Measurements from ENCODE around the gene ANKEF1.

ANKEF1 gene

GRCh38 chr20:10059006-10059405 is 24.2 kb downstream of the ANKEF1 start:
- no peaks in the 10 kb centered on the region for H3K4me1 ChIP-seq (ENCODE audit: insufficient read depth, low read length)

GRCh38 chr20:10060226-10060625 is 25.4 kb downstream of the ANKEF1 start:
- H3K9me3 ChIP-seq (ENCODE audit: control insufficient read depth, insufficient read depth, low read length), result no peaks in the 10 kb centered on the region
- H3K9ac ChIP-seq (ENCODE audit: low read depth, low read length), result no peak overlapping the region
- H3K36me3 ChIP-seq (ENCODE audit: insufficient read depth, low read length), result no peaks in the 10 kb centered on the region
- no peaks in the 10 kb centered on the region for H3K4me1 ChIP-seq (ENCODE audit: insufficient read depth, low read length)

More at GRCh38 chr20:10059006-10059405, 24.2 kb downstream of the ANKEF1 start:
- no peak overlapping the region for H3K9ac ChIP-seq (ENCODE audit: low read depth, low read length)
- H3K36me3 ChIP-seq (ENCODE audit: insufficient read depth, low read length), result no peaks in the 10 kb centered on the region
- no peaks in the 10 kb centered on the region for H3K9me3 ChIP-seq (ENCODE audit: control insufficient read depth, insufficient read depth, low read length)

DNA sequence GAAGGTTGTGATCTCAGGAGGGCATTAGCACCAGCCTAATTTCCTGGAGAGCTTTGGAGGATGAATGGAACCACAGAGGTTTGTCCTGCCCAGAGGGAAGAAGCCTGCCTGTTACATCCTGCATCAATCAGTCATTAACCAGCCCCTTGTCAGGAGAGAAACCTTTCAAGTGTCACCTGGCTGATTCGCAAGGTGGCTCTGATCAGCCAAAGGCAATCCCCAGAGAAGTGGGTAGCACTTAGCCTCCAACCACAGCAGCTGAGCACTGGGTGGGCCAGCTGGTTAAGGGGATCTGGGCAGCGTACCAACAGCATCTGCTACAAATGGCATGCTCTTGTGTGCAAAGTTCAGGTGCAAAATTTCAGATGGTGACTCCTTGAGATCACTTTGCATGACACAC is 26.9 kb downstream of the ANKEF1 start:
- H3K4me1 ChIP-seq (ENCODE audit: insufficient read depth, low read length), result no peaks in the 10 kb centered on the region
- H3K36me3 ChIP-seq (ENCODE audit: insufficient read depth, low read length), result no peaks in the 10 kb centered on the region
- no peak overlapping the region for H3K9ac ChIP-seq (ENCODE audit: low read depth, low read length)
- H3K9me3 ChIP-seq (ENCODE audit: control insufficient read depth, insufficient read depth, low read length), result no peaks in the 10 kb centered on the region

- Histone ChIP-seq H3K36me3 (ENCODE audit: insufficient read depth, low read length) (no peaks in the 10 kb centered on the region), H3K4me1 (ENCODE audit: insufficient read depth, low read length) (no peaks in the 10 kb centered on the region), H3K9me3 (ENCODE audit: control insufficient read depth, insufficient read depth, low read length) (no peaks in the 10 kb centered on the region), H3K9ac (ENCODE audit: low read depth, low read length) (no peak overlapping the region)
Measured at GRCh38 chr20:10063482-10063881, 28.7 kb downstream of the ANKEF1 start.

DNA sequence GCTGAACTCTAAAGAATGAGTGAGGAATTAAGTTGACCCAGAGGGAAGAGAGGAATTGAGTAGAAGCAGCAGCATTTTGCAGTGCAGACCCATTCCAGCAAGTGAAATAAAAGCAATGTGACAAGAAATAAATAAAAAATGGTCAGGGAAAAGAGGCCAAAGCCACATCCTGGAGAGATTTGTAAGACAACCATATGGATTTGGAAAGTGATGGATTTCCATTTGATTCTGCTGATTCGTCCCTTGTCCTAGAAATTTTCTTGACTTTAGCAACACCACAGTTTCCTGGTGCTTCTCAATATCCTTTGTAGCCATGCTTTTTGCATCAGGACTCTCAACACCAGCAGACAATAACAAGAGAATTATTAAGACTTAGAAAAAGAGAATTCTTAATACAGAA is 29.8 kb downstream of the ANKEF1 start:
- no peak overlapping the region for H3K9ac ChIP-seq (ENCODE audit: low read depth, low read length)
- H3K9me3 ChIP-seq (ENCODE audit: control insufficient read depth, insufficient read depth, low read length), result no peaks in the 10 kb centered on the region
- H3K36me3 ChIP-seq (ENCODE audit: insufficient read depth, low read length), result no peaks in the 10 kb centered on the region
- no peaks in the 10 kb centered on the region for H3K4me1 ChIP-seq (ENCODE audit: insufficient read depth, low read length)

DNA sequence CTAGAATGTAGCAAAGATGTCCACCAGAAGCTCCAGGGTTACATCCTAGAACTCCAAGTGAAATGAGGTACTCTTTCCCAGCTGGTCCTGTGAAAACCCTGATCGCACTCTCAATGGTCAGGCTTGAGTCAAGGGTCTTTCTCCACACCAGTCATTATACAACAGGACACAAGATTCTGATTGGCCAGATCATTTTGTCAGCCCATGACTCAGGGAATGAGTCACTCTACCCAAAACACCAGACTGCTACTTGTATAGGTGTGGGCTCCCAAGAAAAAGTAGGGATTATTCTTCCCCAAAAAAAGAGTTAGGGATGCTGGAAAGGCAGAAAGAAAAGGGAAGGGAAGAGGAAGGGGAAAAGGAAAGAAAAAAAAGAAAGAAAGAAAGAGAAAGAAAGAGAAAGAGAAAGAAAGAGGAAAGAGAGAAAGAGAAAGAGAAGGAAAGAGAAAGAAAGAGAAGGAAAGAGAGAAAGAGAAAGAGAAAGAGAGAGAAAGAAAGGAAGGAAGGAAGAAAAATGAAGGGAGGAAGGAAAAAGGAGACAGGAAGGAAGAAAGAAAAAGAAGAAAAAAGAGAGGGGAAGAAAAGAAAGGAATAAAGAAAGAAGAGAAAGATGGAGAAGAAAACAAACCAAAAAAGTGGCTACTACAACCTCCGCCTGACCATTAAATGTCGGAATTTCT is 30.5 kb downstream of the ANKEF1 start:
- H3K36me3 ChIP-seq (ENCODE audit: insufficient read depth, low read length), result no peaks in the 10 kb centered on the region
- no peaks in the 10 kb centered on the region for H3K4me1 ChIP-seq (ENCODE audit: insufficient read depth, low read length)
- no peak overlapping the region for H3K9ac ChIP-seq (ENCODE audit: low read depth, low read length)
- no peaks in the 10 kb centered on the region for H3K9me3 ChIP-seq (ENCODE audit: control insufficient read depth, insufficient read depth, low read length)

DNA sequence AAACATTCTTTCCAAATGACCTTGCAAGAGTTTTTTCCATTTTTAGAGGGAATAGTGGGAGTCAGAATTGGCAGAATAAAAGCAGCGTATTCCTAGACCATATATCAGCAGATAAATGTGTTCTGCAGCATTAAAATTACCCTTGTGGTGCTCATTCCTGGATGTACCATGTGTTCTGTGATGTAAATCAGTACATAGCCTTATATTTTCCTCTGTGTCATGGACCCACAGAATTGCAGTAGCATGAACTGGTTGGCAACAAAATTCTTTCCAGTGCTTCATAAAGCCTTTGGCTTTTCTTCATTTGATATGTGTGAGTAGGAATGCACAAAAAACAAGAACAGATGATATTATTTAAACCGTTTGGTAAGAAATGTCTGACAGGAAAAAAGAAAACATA is 32.5 kb downstream of the ANKEF1 start:
- Histone ChIP-seq H3K9ac (ENCODE audit: low read depth, low read length) (no peak overlapping the region), H3K9me3 (ENCODE audit: control insufficient read depth, insufficient read depth, low read length) (no peaks in the 10 kb centered on the region), H3K4me1 (ENCODE audit: insufficient read depth, low read length) (no peaks in the 10 kb centered on the region), H3K36me3 (ENCODE audit: insufficient read depth, low read length) (no peaks in the 10 kb centered on the region)

DNA sequence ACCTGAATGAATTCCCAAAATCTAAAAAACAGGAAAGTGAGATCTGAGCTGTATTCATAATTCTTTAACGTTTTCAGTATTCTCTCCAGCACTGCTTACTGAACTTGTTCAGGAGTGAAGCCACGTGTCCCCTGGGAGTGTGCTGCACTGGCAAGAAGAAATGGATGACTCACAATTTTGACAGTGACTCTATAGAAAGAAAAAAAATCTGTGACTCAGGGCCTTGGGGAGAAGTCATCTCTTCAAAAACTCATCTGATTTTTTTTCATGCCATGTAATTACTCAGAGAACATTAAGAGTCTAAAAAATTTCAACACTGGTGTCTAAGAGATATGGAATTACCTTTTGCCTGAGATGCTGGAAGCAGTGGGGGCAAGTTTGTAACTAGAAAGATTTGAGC is 39.7 kb downstream of the ANKEF1 start:
- Histone ChIP-seq H3K4me1 (ENCODE audit: insufficient read depth, low read length) (no peaks in the 10 kb centered on the region), H3K9me3 (ENCODE audit: control insufficient read depth, insufficient read depth, low read length) (no peaks in the 10 kb centered on the region), H3K36me3 (ENCODE audit: insufficient read depth, low read length) (no peaks in the 10 kb centered on the region), H3K9ac (ENCODE audit: low read depth, low read length) (no peak overlapping the region)

DNA sequence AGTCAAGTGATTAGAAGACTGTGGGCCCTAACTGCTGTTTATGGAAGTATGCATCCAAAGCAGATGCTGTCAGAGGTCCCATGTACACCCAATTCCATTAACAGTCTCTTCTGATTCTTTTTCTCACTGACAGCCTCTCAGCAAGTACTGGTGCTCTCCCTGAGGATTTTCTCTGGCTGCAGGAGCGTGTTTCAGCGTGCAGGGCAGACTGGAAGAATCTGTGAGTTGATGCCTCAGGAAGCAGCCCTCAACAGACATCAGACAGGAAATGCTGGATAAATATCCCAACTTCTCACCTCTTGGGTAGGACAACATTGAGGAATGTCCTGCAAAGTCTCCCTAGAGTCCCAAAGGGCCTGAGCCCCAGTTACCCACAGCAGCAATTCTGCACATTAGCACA is 40.8 kb downstream of the ANKEF1 start:
- no peaks in the 10 kb centered on the region for H3K4me1 ChIP-seq (ENCODE audit: insufficient read depth, low read length)
- no peaks in the 10 kb centered on the region for H3K36me3 ChIP-seq (ENCODE audit: insufficient read depth, low read length)
- H3K9ac ChIP-seq (ENCODE audit: low read depth, low read length), result no peak overlapping the region
- no peaks in the 10 kb centered on the region for H3K9me3 ChIP-seq (ENCODE audit: control insufficient read depth, insufficient read depth, low read length)

DNA sequence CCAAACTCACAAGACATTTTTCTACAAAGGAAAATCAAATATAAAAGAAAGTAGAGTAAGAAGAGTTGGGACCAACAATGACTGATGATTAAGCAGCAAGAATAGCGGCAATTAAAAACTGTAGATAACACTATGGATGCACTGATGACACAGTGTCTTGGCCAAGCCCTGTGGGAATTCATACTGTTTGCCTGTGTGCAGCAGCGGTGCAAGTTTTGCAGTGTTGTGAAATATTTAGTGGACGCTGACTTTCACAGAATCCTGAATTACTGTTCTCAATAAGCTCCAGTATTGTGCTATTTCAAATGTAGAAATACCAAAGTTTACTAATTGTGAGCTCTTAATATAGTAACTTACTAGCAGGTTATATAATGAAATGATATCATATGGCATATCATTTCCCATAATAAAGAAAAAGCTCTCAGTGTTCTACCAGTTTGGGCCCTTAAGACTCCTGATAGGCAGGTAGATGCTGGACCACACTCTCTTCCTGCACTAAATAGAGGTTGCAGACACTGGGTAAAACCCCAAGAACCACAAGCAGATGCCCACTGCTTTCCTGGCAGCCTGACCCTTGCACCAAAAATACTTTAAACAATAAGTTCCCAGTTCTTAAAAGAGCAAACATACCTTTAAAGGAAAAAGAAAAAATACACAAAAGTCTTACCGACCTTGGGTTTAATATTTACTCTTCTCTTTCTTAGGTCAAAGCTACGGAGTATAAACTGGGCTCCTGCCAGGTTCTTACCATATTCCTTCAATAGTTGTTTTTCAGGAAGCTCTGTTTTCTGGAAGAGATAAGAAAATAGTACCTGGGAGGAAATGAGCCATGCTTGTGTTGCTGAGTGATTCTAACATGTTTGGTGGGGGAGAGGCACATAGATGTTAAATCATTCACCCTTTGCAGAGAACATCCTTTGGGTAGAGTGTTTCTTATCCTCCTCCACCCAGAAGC is 41.6 kb downstream of the ANKEF1 start:
- H3K9ac ChIP-seq (ENCODE audit: low read depth, low read length), result no peak overlapping the region
- no peaks in the 10 kb centered on the region for H3K36me3 ChIP-seq (ENCODE audit: insufficient read depth, low read length)
- H3K4me1 ChIP-seq (ENCODE audit: insufficient read depth, low read length), result no peaks in the 10 kb centered on the region
- no peaks in the 10 kb centered on the region for H3K9me3 ChIP-seq (ENCODE audit: control insufficient read depth, insufficient read depth, low read length)

DNA sequence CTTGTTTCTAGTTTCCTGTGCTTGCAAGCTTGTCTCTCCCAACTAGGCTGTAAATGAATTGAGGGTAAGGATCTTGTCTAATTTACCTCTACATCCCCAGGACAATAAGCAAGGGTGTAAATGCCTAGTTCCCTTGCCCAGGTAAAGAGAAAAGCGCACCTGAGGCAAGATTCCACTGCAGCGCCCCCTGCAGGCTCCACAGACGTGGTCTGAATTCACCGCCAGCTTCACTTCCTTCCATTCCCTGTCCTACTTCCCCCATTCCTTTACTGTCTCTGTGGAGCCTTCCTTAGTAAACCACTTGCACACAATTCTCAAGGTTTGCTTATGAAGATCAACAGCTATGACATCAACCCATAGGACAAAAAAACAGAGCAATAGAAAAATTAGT is 42.3 kb downstream of the ANKEF1 start:
- Histone ChIP-seq H3K9ac (ENCODE audit: low read depth, low read length) (no peak overlapping the region), H3K4me1 (ENCODE audit: insufficient read depth, low read length) (no peaks in the 10 kb centered on the region), H3K36me3 (ENCODE audit: insufficient read depth, low read length) (no peaks in the 10 kb centered on the region), H3K9me3 (ENCODE audit: control insufficient read depth, insufficient read depth, low read length) (no peaks in the 10 kb centered on the region)

DNA sequence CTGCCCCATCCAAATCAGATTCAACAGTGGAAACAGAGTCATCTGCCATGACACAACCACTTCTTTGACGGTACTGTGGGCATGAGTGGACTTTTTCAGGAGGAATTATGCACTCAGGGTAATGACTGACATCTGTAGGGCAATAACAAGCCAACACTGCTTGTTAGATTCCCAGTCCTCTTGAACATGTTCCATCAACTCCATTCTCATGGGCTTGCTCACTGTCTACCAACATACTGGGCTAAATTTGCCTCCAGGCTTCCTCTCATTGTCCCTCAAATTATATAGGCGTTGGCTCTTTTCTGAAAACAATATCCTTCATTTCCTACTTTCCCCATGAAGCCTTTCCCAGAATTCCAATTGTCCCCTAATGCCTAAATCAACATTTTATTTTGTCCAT is 43.1 kb downstream of the ANKEF1 start:
- no peaks in the 10 kb centered on the region for H3K36me3 ChIP-seq (ENCODE audit: insufficient read depth, low read length)
- no peaks in the 10 kb centered on the region for H3K4me1 ChIP-seq (ENCODE audit: insufficient read depth, low read length)
- H3K9ac ChIP-seq (ENCODE audit: low read depth, low read length), result no peak overlapping the region
- H3K9me3 ChIP-seq (ENCODE audit: control insufficient read depth, insufficient read depth, low read length), result no peaks in the 10 kb centered on the region

GRCh38 chr20:10078403-10078802 is 43.6 kb downstream of the ANKEF1 start:
- H3K4me1 ChIP-seq (ENCODE audit: insufficient read depth, low read length), result no peaks in the 10 kb centered on the region
- H3K9me3 ChIP-seq (ENCODE audit: control insufficient read depth, insufficient read depth, low read length), result no peaks in the 10 kb centered on the region
- H3K36me3 ChIP-seq (ENCODE audit: insufficient read depth, low read length), result no peaks in the 10 kb centered on the region
- H3K9ac ChIP-seq (ENCODE audit: low read depth, low read length), result no peak overlapping the region

DNA sequence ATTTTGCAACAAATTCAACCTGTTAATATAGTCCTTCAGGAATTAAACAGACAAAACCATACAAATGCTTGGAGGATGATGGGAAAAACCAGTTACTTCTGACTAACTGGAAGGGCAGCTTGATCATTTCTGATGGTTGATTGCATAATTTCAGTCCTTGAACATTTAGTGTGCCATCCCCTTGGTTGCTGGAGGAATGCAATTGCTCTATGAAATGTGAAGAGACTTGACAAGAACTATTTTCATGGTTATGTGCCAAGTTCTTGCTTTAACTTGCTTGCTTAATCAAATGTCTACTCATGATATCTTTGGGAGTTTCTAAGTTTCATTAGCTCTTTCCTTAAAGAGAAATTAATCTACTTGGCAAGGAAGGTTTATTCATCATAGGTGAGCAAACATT is 45.2 kb downstream of the ANKEF1 start:
- no peaks in the 10 kb centered on the region for H3K9me3 ChIP-seq (ENCODE audit: control insufficient read depth, insufficient read depth, low read length)
- H3K4me1 ChIP-seq (ENCODE audit: insufficient read depth, low read length), result no peaks in the 10 kb centered on the region
- H3K9ac ChIP-seq (ENCODE audit: low read depth, low read length), result no peak overlapping the region
- H3K36me3 ChIP-seq (ENCODE audit: insufficient read depth, low read length), result no peaks in the 10 kb centered on the region

DNA sequence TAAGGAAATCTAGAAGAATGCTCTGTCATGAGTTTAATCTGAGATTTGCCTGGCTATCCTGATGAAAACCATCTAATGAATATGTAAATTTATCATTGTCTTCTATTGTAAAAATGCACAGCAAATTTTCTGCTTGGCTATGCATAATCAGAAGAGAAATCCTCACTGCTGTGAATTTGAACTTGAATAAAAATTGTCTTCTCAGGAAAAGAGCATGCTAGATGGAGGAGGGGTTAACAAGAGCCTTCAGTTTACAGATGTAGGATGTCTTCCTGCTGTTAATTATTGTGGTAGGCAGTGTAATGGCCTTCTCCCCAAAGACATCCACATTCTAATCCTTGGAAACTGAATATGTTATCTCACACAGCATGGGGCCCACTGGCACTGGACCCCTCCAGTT is 45.8 kb downstream of the ANKEF1 start:
- no peaks in the 10 kb centered on the region for H3K36me3 ChIP-seq (ENCODE audit: insufficient read depth, low read length)
- H3K4me1 ChIP-seq (ENCODE audit: insufficient read depth, low read length), result no peaks in the 10 kb centered on the region
- no peaks in the 10 kb centered on the region for H3K9me3 ChIP-seq (ENCODE audit: control insufficient read depth, insufficient read depth, low read length)
- H3K9ac ChIP-seq (ENCODE audit: low read depth, low read length), result no peak overlapping the region
